Measurements from ENCODE around the gene PDCD1LG2.

The PDCD1LG2 gene

DNA sequence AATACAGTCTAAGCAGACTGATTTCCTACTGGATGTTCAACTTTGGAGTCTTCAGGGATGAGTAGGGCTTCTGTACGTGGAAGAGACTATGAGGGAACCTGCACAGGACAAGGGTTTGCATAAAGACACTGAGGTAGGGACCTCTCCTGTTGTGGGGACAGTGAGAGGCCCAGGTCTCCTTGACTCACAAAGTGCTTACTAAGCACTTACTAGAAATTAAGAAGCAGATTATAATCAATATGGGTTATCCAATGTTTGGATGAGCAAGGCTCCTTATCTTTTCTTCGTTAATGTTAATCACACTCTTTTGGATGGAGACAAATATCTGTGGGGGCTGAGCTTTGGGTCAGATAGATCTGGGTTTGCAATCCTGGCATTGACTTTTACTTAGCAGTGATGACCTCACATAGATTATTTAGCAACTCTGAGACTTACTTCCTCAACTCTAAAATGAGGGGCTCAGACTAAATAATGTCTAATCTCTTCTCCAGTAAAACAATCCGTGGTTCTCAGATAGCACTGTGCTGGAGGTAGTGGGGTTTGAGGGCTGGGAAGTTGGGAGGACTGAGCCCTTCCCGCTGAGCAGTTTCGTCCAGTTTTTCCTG is 45.9 kb downstream of the PDCD1LG2 start:
- H3K27ac ChIP-seq (ENCODE audit: low read length) = no peak overlapping the region
- H3K9me3 ChIP-seq (ENCODE audit: control insufficient read depth, insufficient read depth, low read length) = no peaks in the 10 kb centered on the region
- H3K4me3 ChIP-seq (ENCODE audit: low read length) = no peak overlapping the region
- DNase-seq (ENCODE audit: low read depth, low spot score) = no peak
- no peaks in the 10 kb centered on the region for H3K36me3 ChIP-seq (ENCODE audit: control insufficient read depth, insufficient read depth, low read length)
- no peaks in the 10 kb centered on the region; the same call in 1 of the 2 replicates for H3K27me3 ChIP-seq (ENCODE audit: control insufficient read depth, insufficient read depth, low read length)
- H3K4me1 ChIP-seq (ENCODE audit: control insufficient read depth, insufficient read depth, low read length) = no peaks in the 10 kb centered on the region
- WGBS (ENCODE audit: insufficient coverage, insufficient read length) = no CpG with 5 or more reads among the region's 5 CpGs

DNA sequence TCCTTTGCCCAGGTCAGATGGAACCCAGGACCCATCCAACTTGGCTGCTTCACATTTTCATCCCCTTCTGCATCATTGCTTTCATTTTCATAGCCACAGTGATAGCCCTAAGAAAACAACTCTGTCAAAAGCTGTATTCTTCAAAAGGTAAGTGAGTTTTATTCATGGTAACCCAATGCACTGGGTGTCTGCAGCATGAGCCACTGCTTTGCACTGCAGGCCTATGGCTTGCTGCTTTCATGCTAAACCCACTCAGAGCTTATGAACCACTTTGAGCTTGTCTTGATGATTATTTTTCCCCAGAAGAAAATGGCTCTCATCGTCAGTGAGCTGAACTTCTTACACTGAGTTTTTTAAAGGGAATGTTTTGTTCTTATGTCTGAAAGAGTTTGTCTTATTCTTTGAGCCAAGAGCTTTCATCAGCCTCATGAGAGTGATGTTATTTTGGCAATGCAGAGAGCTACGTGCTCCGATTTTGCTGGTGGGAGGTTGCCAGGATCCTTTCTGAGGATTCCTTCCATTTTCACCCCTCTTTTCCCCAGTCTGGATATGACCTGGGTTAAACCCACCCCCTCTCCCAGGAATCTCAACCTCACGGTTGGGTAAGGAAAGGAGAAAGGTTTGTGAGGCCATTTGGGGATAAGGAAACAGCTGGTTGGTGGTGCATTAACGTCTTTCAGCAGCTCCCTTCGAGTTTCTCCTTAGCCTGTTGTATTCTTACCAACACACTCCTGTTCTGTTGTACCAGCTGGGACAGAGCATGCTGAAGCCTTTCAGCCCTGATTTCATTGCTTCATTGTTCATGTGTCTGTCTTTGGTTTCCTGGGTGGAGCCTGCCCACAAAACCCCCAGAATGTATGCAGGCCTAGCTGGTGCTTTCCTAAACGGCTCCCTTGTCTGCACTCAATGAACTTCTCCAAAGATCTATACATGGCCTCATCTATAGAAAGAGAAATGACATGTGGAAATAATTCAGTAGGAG is 47.6 kb downstream of the PDCD1LG2 start:
- DNase-seq (ENCODE audit: low read depth, low spot score) = no peak
- WGBS (ENCODE audit: insufficient coverage, insufficient read length) = no CpG with 5 or more reads among the region's 7 CpGs
- Histone ChIP-seq H3K27ac (ENCODE audit: low read length) (no peak overlapping the region), H3K4me1 (ENCODE audit: control insufficient read depth, insufficient read depth, low read length) (no peaks in the 10 kb centered on the region), H3K36me3 (ENCODE audit: control insufficient read depth, insufficient read depth, low read length) (no peaks in the 10 kb centered on the region), H3K4me3 (ENCODE audit: low read length) (no peak overlapping the region), H3K9me3 (ENCODE audit: control insufficient read depth, insufficient read depth, low read length) (no peaks in the 10 kb centered on the region), H3K27me3 (ENCODE audit: control insufficient read depth, insufficient read depth, low read length) (no peaks in the 10 kb centered on the region; the same call in 1 of the 2 replicates)

DNA sequence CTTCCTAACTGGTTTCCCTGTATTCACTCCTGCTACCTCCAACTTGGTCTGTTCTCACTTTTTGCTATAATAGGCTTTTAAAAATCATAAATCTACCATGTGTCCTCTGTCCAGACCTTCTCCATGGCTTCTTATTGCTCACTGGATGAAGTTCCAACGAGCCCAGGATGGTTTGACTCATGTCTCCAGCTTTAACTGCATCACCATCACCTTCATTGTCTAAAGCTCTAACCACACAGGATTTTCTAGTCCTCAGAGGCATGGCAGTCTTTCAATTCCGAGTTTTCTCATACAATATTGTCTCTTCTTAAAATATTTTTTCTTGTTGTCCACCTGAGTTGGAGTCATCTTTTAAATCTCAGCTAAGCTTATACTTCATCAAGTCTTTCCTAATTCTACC is 49.3 kb downstream of the PDCD1LG2 start:
- Histone ChIP-seq H3K9me3 (ENCODE audit: control insufficient read depth, insufficient read depth, low read length) (no peaks in the 10 kb centered on the region), H3K36me3 (ENCODE audit: control insufficient read depth, insufficient read depth, low read length) (no peaks in the 10 kb centered on the region), H3K4me1 (ENCODE audit: control insufficient read depth, insufficient read depth, low read length) (no peaks in the 10 kb centered on the region), H3K27me3 (ENCODE audit: control insufficient read depth, insufficient read depth, low read length) (no peaks in the 10 kb centered on the region; the same call in 1 of the 2 replicates), H3K4me3 (ENCODE audit: low read length) (no peak overlapping the region), H3K27ac (ENCODE audit: low read length) (no peak overlapping the region)
- DNase-seq (ENCODE audit: low read depth, low spot score) = no peak
- WGBS (ENCODE audit: insufficient coverage, insufficient read length) = no CpG with 5 or more reads among the region's 2 CpGs

- no peak overlapping the region for H3K27ac ChIP-seq (ENCODE audit: low read length)
- DNase-seq (ENCODE audit: low read depth, low spot score) = no peak
- no peaks in the 10 kb centered on the region for H3K9me3 ChIP-seq (ENCODE audit: control insufficient read depth, insufficient read depth, low read length)
- no peaks in the 10 kb centered on the region for H3K36me3 ChIP-seq (ENCODE audit: control insufficient read depth, insufficient read depth, low read length)
- WGBS (ENCODE audit: insufficient coverage, insufficient read length) = no CpG with 5 or more reads among the region's 4 CpGs
- H3K4me1 ChIP-seq (ENCODE audit: control insufficient read depth, insufficient read depth, low read length) = no peaks in the 10 kb centered on the region
- H3K27me3 ChIP-seq (ENCODE audit: control insufficient read depth, insufficient read depth, low read length) = no peaks in the 10 kb centered on the region; the same call in 1 of the 2 replicates
- H3K4me3 ChIP-seq (ENCODE audit: low read length) = no peak overlapping the region
Measured at GRCh38 chr9:5560443-5561100, 50.2 kb downstream of the PDCD1LG2 start.

DNA sequence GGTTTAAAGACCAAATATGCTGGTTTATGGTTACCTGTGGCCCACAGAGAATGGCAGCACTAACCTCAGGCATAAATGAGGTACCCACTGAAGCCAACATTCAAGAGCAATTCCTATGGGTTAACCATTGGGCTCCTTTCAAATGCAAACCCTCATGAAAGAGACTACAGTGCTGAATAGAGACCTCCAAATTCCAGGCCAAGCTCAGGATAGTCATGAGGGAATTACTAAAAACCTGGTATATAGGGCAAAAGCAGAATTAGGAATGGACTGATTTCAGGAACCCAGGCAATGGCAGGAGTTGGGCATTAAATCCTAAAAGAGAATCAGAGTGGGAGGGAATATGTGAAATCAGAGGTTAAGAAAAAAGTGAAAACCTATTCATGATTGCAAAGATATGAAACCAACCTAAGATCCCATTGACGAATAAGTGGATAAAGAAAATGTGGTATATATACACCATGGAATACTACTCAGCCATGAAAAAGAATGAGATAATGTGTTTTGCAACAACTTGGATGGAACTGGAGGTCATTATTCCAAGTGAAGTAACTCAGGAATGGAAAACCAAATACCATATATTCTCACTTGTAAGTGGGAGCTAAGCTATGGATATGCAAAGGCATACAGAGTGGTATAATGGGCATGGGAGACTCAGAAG is 51.6 kb downstream of the PDCD1LG2 start:
- Histone ChIP-seq H3K36me3 (ENCODE audit: control insufficient read depth, insufficient read depth, low read length) (no peaks in the 10 kb centered on the region), H3K27ac (ENCODE audit: low read length) (no peak overlapping the region), H3K9me3 (ENCODE audit: control insufficient read depth, insufficient read depth, low read length) (no peaks in the 10 kb centered on the region), H3K4me1 (ENCODE audit: control insufficient read depth, insufficient read depth, low read length) (no peaks in the 10 kb centered on the region), H3K4me3 (ENCODE audit: low read length) (no peak overlapping the region), H3K27me3 (ENCODE audit: control insufficient read depth, insufficient read depth, low read length) (no peaks in the 10 kb centered on the region; the same call in 1 of the 2 replicates)
- no CpG with 5 or more reads among the region's 1 CpG for WGBS (ENCODE audit: insufficient coverage, insufficient read length)
- no peak for DNase-seq (ENCODE audit: low read depth, low spot score)

- Histone ChIP-seq H3K4me1 (ENCODE audit: control insufficient read depth, insufficient read depth, low read length) (no peaks in the 10 kb centered on the region), H3K27ac (ENCODE audit: low read length) (no peak overlapping the region), H3K27me3 (ENCODE audit: control insufficient read depth, insufficient read depth, low read length) (no peaks in the 10 kb centered on the region), H3K9me3 (ENCODE audit: control insufficient read depth, insufficient read depth, low read length) (no peaks in the 10 kb centered on the region), H3K36me3 (ENCODE audit: control insufficient read depth, insufficient read depth, low read length) (no peaks in the 10 kb centered on the region), H3K4me3 (ENCODE audit: low read length) (no peak overlapping the region)
- DNase-seq (ENCODE audit: low read depth, low spot score) = no peak
- WGBS (ENCODE audit: insufficient coverage, insufficient read length) = no CpG with 5 or more reads among the region's 5 CpGs
Measured at GRCh38 chr9:5562806-5563416, 52.6 kb downstream of the PDCD1LG2 start.

DNA sequence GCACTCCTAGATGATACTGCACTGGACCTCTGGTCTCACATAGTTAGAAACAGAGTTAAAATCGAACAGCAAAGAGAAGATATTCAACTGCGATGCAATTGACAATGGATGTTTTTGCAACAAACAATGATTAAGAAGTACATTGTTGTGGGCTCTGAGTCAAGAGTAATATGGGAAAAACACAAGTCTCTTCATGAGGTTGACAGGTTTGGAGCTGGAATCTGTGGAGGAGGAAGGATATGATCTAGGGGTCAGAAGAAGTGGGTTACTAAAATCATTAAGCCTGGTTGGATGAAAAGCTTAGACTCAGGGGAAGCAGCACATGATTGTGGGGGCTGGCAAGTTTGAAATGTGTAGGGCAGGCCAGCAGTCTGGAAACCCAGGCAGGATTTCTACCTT is 53.1 kb downstream of the PDCD1LG2 start:
- no peaks in the 10 kb centered on the region for H3K36me3 ChIP-seq (ENCODE audit: control insufficient read depth, insufficient read depth, low read length)
- no peak overlapping the region for H3K4me3 ChIP-seq (ENCODE audit: low read length)
- H3K27me3 ChIP-seq (ENCODE audit: control insufficient read depth, insufficient read depth, low read length) = no peaks in the 10 kb centered on the region
- H3K4me1 ChIP-seq (ENCODE audit: control insufficient read depth, insufficient read depth, low read length) = no peaks in the 10 kb centered on the region
- no CpG with 5 or more reads among the region's 2 CpGs for WGBS (ENCODE audit: insufficient coverage, insufficient read length)
- no peaks in the 10 kb centered on the region for H3K9me3 ChIP-seq (ENCODE audit: control insufficient read depth, insufficient read depth, low read length)
- DNase-seq (ENCODE audit: low read depth, low spot score) = no peak
- no peak overlapping the region for H3K27ac ChIP-seq (ENCODE audit: low read length)

- Histone ChIP-seq H3K36me3 (ENCODE audit: control insufficient read depth, insufficient read depth, low read length) (no peaks in the 10 kb centered on the region), H3K4me3 (ENCODE audit: low read length) (no peak overlapping the region), H3K27ac (ENCODE audit: low read length) (no peak overlapping the region), H3K9me3 (ENCODE audit: control insufficient read depth, insufficient read depth, low read length) (no peaks in the 10 kb centered on the region), H3K4me1 (ENCODE audit: control insufficient read depth, insufficient read depth, low read length) (no peaks in the 10 kb centered on the region), H3K27me3 (ENCODE audit: control insufficient read depth, insufficient read depth, low read length) (no peaks in the 10 kb centered on the region)
- no peak for DNase-seq (ENCODE audit: low read depth, low spot score)
Measured at GRCh38 chr9:5563886-5564285, 53.6 kb downstream of the PDCD1LG2 start.

GRCh38 chr9:5566054-5566618 is 55.8 kb downstream of the PDCD1LG2 start:
- no peak overlapping the region for H3K4me3 ChIP-seq (ENCODE audit: low read length)
- H3K27me3 ChIP-seq (ENCODE audit: control insufficient read depth, insufficient read depth, low read length) = no peaks in the 10 kb centered on the region
- WGBS (ENCODE audit: insufficient coverage, insufficient read length) = no CpG with 5 or more reads among the region's 6 CpGs
- no peaks in the 10 kb centered on the region for H3K9me3 ChIP-seq (ENCODE audit: control insufficient read depth, insufficient read depth, low read length)
- no peak overlapping the region for H3K27ac ChIP-seq (ENCODE audit: low read length)
- no peaks in the 10 kb centered on the region for H3K36me3 ChIP-seq (ENCODE audit: control insufficient read depth, insufficient read depth, low read length)
- H3K4me1 ChIP-seq (ENCODE audit: control insufficient read depth, insufficient read depth, low read length) = no peaks in the 10 kb centered on the region
- DNase-seq (ENCODE audit: low read depth, low spot score) = no peak

Measured in iPS DF 6.9 (cell line).